Neutrophil (primary cell): ENCODE measurements around the gene SEMA4C.
"Not testable (repeated sequence)": the region's sequence is repeated elsewhere in the genome, so short reads cannot be mapped to it uniquely, and the experiment has no call there.

Experiments
- H3K27ac ChIP-seq: fragments of 200-600 bp; sonication (generic); 2 replicates; pipeline ENCODE4 v1.5.1; 2016; ENCODE audit warnings: mild to moderate bottlenecking, moderate library complexity
- H3K27me3 ChIP-seq: fragments of 200-600 bp; sonication (generic); 2 replicates; pipeline ENCODE4 v1.6.0; 2016; ENCODE audit warnings: mild to moderate bottlenecking
- H3K36me3 ChIP-seq: fragments of 200-600 bp; sonication (generic); 2 replicates; pipeline ENCODE4 v1.5.1; 2017
- H3K4me1 ChIP-seq, 2 experiments: fragments of 200-600 bp in 1 of 2; sonication (generic) in 1 of 2; 1 replicate in 1 of 2; 2 replicates in 1 of 2; pipeline versions ENCODE4 v1.5.1 to v1.6.1; 2013 to 2016; ENCODE audit warnings: low read depth in 1 of 2, low read length in 1 of 2, mild to moderate bottlenecking in 1 of 2, moderate library complexity in 1 of 2; ENCODE audit not compliant: control insufficient read depth in 1 of 2, insufficient read depth in 1 of 2
- H3K4me3 ChIP-seq, 2 experiments: fragments of 200-600 bp in 1 of 2; sonication (generic) in 1 of 2; 1 replicate in 1 of 2; 2 replicates in 1 of 2; pipeline ENCODE4 v1.5.1; 2013 to 2016; ENCODE audit warnings: low read depth in 1 of 2, low read length in 1 of 2, mild to moderate bottlenecking in 1 of 2, moderate library complexity in 1 of 2
- H3K9me3 ChIP-seq: fragments of 200-600 bp; sonication (generic); 2 replicates; pipeline ENCODE4 v1.5.1; 2016
- CTCF ChIP-seq: fragments of 200-600 bp; sonication (generic); IDR thresholded peaks from 2 replicates; pipeline ENCODE4 v1.5.1; 2016; ENCODE audit warnings: antibody characterized with exemption

The SEMA4C gene

GRCh38 chr2:96890726-96891385 is 21.0 kb upstream of the SEMA4C start:
- Histone ChIP-seq H3K4me3 (no peak overlapping the region), H3K9me3 (no peaks in the 10 kb centered on the region), H3K27ac (no peak overlapping the region), H3K4me1 (peaks cover 0 to under 1% of the 10 kb centered on the region in 2 experiments), H3K27me3 (peaks cover 10% of the 10 kb centered on the region), H3K36me3 (no peaks in the 10 kb centered on the region)
- TF ChIP-seq CTCF = no peak

GRCh38 chr2:96890252-96890651 is 20.4 kb upstream of the SEMA4C start:
- no peak overlapping the region for H3K27ac ChIP-seq
- H3K36me3 ChIP-seq = no peaks in the 10 kb centered on the region
- peaks cover 0 to 4% of the 10 kb centered on the region in 2 experiments for H3K4me1 ChIP-seq
- H3K27me3 ChIP-seq = peaks cover 9% of the 10 kb centered on the region
- H3K4me3 ChIP-seq = no peak overlapping the region
- TF ChIP-seq CTCF = no peak
- H3K9me3 ChIP-seq = no peaks in the 10 kb centered on the region

GRCh38 chr2:96889502-96889901 is 19.6 kb upstream of the SEMA4C start:
- not testable (repeated sequence) for H3K27me3 ChIP-seq, H3K4me1 ChIP-seq

GRCh38 chr2:96888072-96889011 is 18.5 kb upstream of the SEMA4C start:
- H3K27ac ChIP-seq = no peak overlapping the region
- H3K4me3 ChIP-seq = no peak overlapping the region
- no peaks in the 10 kb centered on the region for H3K36me3 ChIP-seq
- H3K9me3 ChIP-seq = no peaks in the 10 kb centered on the region
- H3K4me1 ChIP-seq = peaks cover 0 to 4% of the 10 kb centered on the region in 2 experiments
- no peak for TF ChIP-seq CTCF
- peaks cover 11% of the 10 kb centered on the region for H3K27me3 ChIP-seq

More at GRCh38 chr2:96889502-96889901, 19.6 kb upstream of the SEMA4C start:
- not testable (repeated sequence) for H3K4me3 ChIP-seq, H3K9me3 ChIP-seq, H3K36me3 ChIP-seq, H3K27ac ChIP-seq

GRCh38 chr2:96887493-96888012 is 17.7 kb upstream of the SEMA4C start:
- H3K4me1 ChIP-seq = peaks cover 0 to 4% of the 10 kb centered on the region in 2 experiments
- no peak overlapping the region for H3K4me3 ChIP-seq
- H3K27me3 ChIP-seq = peaks cover 16% of the 10 kb centered on the region
- no peak overlapping the region for H3K27ac ChIP-seq
- H3K9me3 ChIP-seq = no peaks in the 10 kb centered on the region
- H3K36me3 ChIP-seq = no peaks in the 10 kb centered on the region
- TF ChIP-seq CTCF = no peak
